Skeletal muscle tissue (tissue), 4 donors: ENCODE measurements around the gene RSPO3. TPM values are rescaled to one million over a fixed set of nuclear protein-coding genes. Genes with fewer than 3 reads are reported as not detected.

ENCODE experiments used
- H3K27ac ChIP-seq: one replicate; pipeline ENCODE4 v1.7.0; 2013; ENCODE audit warnings: mild to moderate bottlenecking, low read depth, low read length, inconsistent platforms
- H3K27me3 ChIP-seq, 3 donors: one replicate each; pipeline ENCODE4 v1.7.0; 2013; ENCODE audit warnings: low read length in 3 of 3; ENCODE audit not compliant: control insufficient read depth in 3 of 3, insufficient read depth in 3 of 3
- H3K36me3 ChIP-seq, 3 donors: one replicate each; pipeline ENCODE4 v1.7.0; 2013; ENCODE audit warnings: low read length in 3 of 3; ENCODE audit not compliant: control insufficient read depth in 3 of 3, insufficient read depth in 3 of 3
- H3K4me1 ChIP-seq, 3 donors: one replicate each; pipeline ENCODE4 v1.7.0; 2013; ENCODE audit warnings: low read length in 3 of 3, mild to moderate bottlenecking in 3 of 3; ENCODE audit not compliant: control insufficient read depth in 3 of 3, insufficient read depth in 3 of 3
- H3K4me3 ChIP-seq, 3 donors: one replicate each; pipeline ENCODE4 v1.7.0; 2013; ENCODE audit warnings: low read length in 3 of 3
- H3K9ac ChIP-seq, 3 donors: one replicate each; pipeline ENCODE4 v1.7.0; 2013; ENCODE audit warnings: low read length in 3 of 3, mild to moderate bottlenecking in 3 of 3, moderate library complexity in 2 of 3, low read depth in 1 of 3
- H3K9me3 ChIP-seq, 3 donors: one replicate each; pipeline ENCODE4 v1.7.0; 2013; ENCODE audit warnings: low read length in 3 of 3; ENCODE audit not compliant: control insufficient read depth in 3 of 3
- total RNA-seq: library from RNA; depleted of rRNA; stranded (reverse); fragments of >200 nt; gene quantifications from one replicate; pipeline ENCODE4 v1.2.3, GENCODE V29; 2014
- donor health status: Osteomylitis.

Gene RSPO3
- total RNA-seq, 1 donor from 2014 or later = 6.3 TPM

- no peaks in the 10 kb centered on the region for H3K36me3 ChIP-seq
- H3K27me3 ChIP-seq = no peaks in the 10 kb centered on the region
- H3K9ac ChIP-seq = no peak overlapping the region
- H3K4me3 ChIP-seq = no peak overlapping the region
- no peak overlapping the region for H3K27ac ChIP-seq
- H3K9me3 ChIP-seq = no peaks in the 10 kb centered on the region
- no peaks in the 10 kb centered on the region for H3K4me1 ChIP-seq
Observed at GRCh38 chr6:127107916-127108315, 10.6 kb upstream of the RSPO3 start.

GRCh38 chr6:127110712-127111111 lies 7.8 kb upstream of the RSPO3 start:
- Histone ChIP-seq H3K4me1 (no peaks in the 10 kb centered on the region), H3K36me3 (no peaks in the 10 kb centered on the region), H3K4me3 (no peak overlapping the region), H3K27me3 (no peaks in the 10 kb centered on the region), H3K9ac (no peak overlapping the region), H3K27ac (no peak overlapping the region), H3K9me3 (no peaks in the 10 kb centered on the region)

- Histone ChIP-seq H3K9me3 (no peaks in the 10 kb centered on the region), H3K4me1 (no peaks in the 10 kb centered on the region), H3K27ac (no peak overlapping the region), H3K36me3 (no peaks in the 10 kb centered on the region), H3K4me3 (no peak overlapping the region), H3K27me3 (no peaks in the 10 kb centered on the region), H3K9ac (no peak overlapping the region)
Observed at GRCh38 chr6:127111526-127111925, 6.9 kb upstream of the RSPO3 start.

- Histone ChIP-seq H3K36me3 (no peaks in the 10 kb centered on the region), H3K4me1 (peaks cover 0 to 5% (median 2%) of the 10 kb centered on the region in 3 donors), H3K9me3 (no peaks in the 10 kb centered on the region), H3K27ac (no peak overlapping the region), H3K4me3 (no peak overlapping the region), H3K9ac (no peak overlapping the region), H3K27me3 (peaks cover 0 to 2% (median 0%) of the 10 kb centered on the region in 3 donors)
Observed at GRCh38 chr6:127114214-127114760, 4.2 kb upstream of the RSPO3 start.

- H3K36me3 ChIP-seq = no peaks in the 10 kb centered on the region
- peaks cover 4 to 14% (median 9%) of the 10 kb centered on the region in 3 donors for H3K4me1 ChIP-seq
- H3K4me3 ChIP-seq = no peak overlapping the region
- peak overlapping the region; percentile 35 to 54 (median 52) for H3K9ac ChIP-seq
- H3K27ac ChIP-seq = peak overlapping the region; percentile 54
- H3K9me3 ChIP-seq = no peaks in the 10 kb centered on the region
- H3K27me3 ChIP-seq = peaks cover 6 to 11% (median 8%) of the 10 kb centered on the region in 3 donors
Observed at GRCh38 chr6:127115084-127115655, 3.3 kb upstream of the RSPO3 start.

- Histone ChIP-seq H3K4me3 (no peak overlapping the region), H3K9me3 (no peaks in the 10 kb centered on the region), H3K36me3 (no peaks in the 10 kb centered on the region), H3K27ac (peak overlapping the region; percentile 54), H3K27me3 (peaks cover 6 to 16% (median 13%) of the 10 kb centered on the region in 3 donors), H3K4me1 (peaks cover 9 to 19% (median 14%) of the 10 kb centered on the region in 3 donors), H3K9ac (peak overlapping the region; percentile 20 to 54 (median 52))
Observed at GRCh38 chr6:127115746-127116145, 2.7 kb upstream of the RSPO3 start.

- Histone ChIP-seq H3K27ac (peak overlapping the region; percentile 65), H3K36me3 (no peaks in the 10 kb centered on the region), H3K4me1 (peaks cover 15 to 27% (median 19%) of the 10 kb centered on the region in 3 donors), H3K9me3 (no peaks in the 10 kb centered on the region), H3K9ac (peak overlapping the region; percentile 80 to 87 (median 81)), H3K27me3 (peaks cover 8 to 22% (median 20%) of the 10 kb centered on the region in 3 donors), H3K4me3 (peak overlapping the region; percentile 76 to 83 (median 83))
Observed at GRCh38 chr6:127117979-127118297, 533 bp upstream of the RSPO3 start.

- Histone ChIP-seq H3K9me3 (no peaks in the 10 kb centered on the region), H3K27ac (no peak overlapping the region), H3K4me3 (peak overlapping the region; percentile 75 to 83 (median 81)), H3K36me3 (no peaks in the 10 kb centered on the region), H3K9ac (peak overlapping the region; percentile 51 to 82 (median 57)), H3K4me1 (peaks cover 15 to 27% (median 19%) of the 10 kb centered on the region in 3 donors), H3K27me3 (peaks cover 8 to 22% (median 20%) of the 10 kb centered on the region in 3 donors)
Observed at GRCh38 chr6:127119102-127120022, 891 bp downstream of the RSPO3 start.

GRCh38 chr6:127120023-127120786 lies 1.7 kb downstream of the RSPO3 start:
- Histone ChIP-seq H3K27me3 (peaks cover 8 to 22% (median 20%) of the 10 kb centered on the region in 3 donors), H3K4me3 (peak overlapping the region; percentile 75 to 83 (median 81)), H3K9me3 (no peaks in the 10 kb centered on the region), H3K4me1 (peaks cover 15 to 27% (median 19%) of the 10 kb centered on the region in 3 donors), H3K27ac (no peak overlapping the region), H3K9ac (peak overlapping the region; percentile 57 to 82 (median 61)), H3K36me3 (no peaks in the 10 kb centered on the region)
